C4-2B (cell line): ENCODE measurements around the gene ERI2.

Source experiments
- H3K27ac ChIP-seq: fragments of 450-650 bp; 2 replicates; pipeline ENCODE4 v1.5.1; 2017
- CTCF ChIP-seq: fragments of 450-650 bp; conservative IDR thresholded peaks from 2 replicates; pipeline ENCODE4 v1.5.1; 2017; ENCODE audit warnings: mild to moderate bottlenecking
- ZFX ChIP-seq: fragments of 450-650 bp; IDR thresholded peaks from 2 replicates; pipeline ENCODE4 v1.6.1; 2017

Gene ERI2

GRCh38 chr16:20806168-20807050 lies at the start of gene ERI2, which contains the start of gene REXO5:
ERI2 (minus strand) TSS chr16:20806472; CDS start chr16:20806430, 42 bp downstream.
REXO5 (plus strand) TSS chr16:20806527; CDS start chr16:20806954, 427 bp downstream.
- peak; percentile 58 for TF ChIP-seq CTCF
- no peak; the same call in 1 of the 2 replicates for TF ChIP-seq ZFX
- peak within 1 kb of the TSS; percentile 98 for H3K27ac ChIP-seq

- H3K27ac ChIP-seq, result no peak overlapping the region
- no peak for TF ChIP-seq ZFX
- TF ChIP-seq CTCF, result no peak
Observed at GRCh38 chr16:20854963-20855362, 48.7 kb upstream of the ERI2 start.

- H3K27ac ChIP-seq, result no peak overlapping the region
- TF ChIP-seq CTCF (no peak), ZFX (no peak)
Observed at GRCh38 chr16:20853981-20854620, 47.8 kb upstream of the ERI2 start.

GRCh38 chr16:20853143-20853542 lies 46.9 kb upstream of the ERI2 start:
- no peak overlapping the region for H3K27ac ChIP-seq
- no peak for TF ChIP-seq ZFX
- no peak for TF ChIP-seq CTCF

- H3K27ac ChIP-seq, result no peak overlapping the region
- TF ChIP-seq ZFX (no peak), CTCF (no peak)
Observed at GRCh38 chr16:20851601-20852000, 45.3 kb upstream of the ERI2 start.

GRCh38 chr16:20850981-20851380 lies 44.7 kb upstream of the ERI2 start:
- no peak for TF ChIP-seq ZFX
- no peak for TF ChIP-seq CTCF
- H3K27ac ChIP-seq, result no peak overlapping the region
